WERI-Rb-1 (cell line): ENCODE data around the gene CPEB3.

Experiments
- DNase-seq: peaks from one replicate; pipeline ENCODE4 v3.0.0-alpha.2; 2020
- H3K27ac ChIP-seq: fragments of 250-450 bp; sonication (Bioruptor Pico); 2 replicates; pipeline ENCODE4 v1.5.1; 2020; ENCODE audit warnings: mild to moderate bottlenecking, moderate library complexity
- H3K27me3 ChIP-seq: fragments of 250-450 bp; sonication (Bioruptor Pico); 2 replicates; pipeline ENCODE4 v1.5.1; 2021; ENCODE audit warnings: mild to moderate bottlenecking, low read depth, moderate library complexity; ENCODE audit not compliant: insufficient read depth, severe bottlenecking
- H3K36me3 ChIP-seq: fragments of 250-450 bp; sonication (Bioruptor Pico); 2 replicates; pipeline ENCODE4 v1.5.1; 2020; ENCODE audit warnings: mild to moderate bottlenecking, moderate library complexity
- H3K4me3 ChIP-seq: 2 replicates; pipeline ENCODE4 v1.5.1; 2011; ENCODE audit warnings: low read depth, mild to moderate bottlenecking, control low read depth, low read length
- H3K9me3 ChIP-seq: fragments of 250-450 bp; sonication (Bioruptor Pico); 2 replicates; pipeline ENCODE4 v1.5.1; 2021; ENCODE audit warnings: mild to moderate bottlenecking, moderate library complexity; ENCODE audit not compliant: severe bottlenecking
- TF ChIP-seq, protein P1 (sequence below): IDR thresholded peaks from 2 replicates; pipeline ENCODE4 v1.5.1; 2011; ENCODE audit warnings: low read depth, mild to moderate bottlenecking, control low read depth, inconsistent platforms, low read length

The CPEB3 gene

DNA sequence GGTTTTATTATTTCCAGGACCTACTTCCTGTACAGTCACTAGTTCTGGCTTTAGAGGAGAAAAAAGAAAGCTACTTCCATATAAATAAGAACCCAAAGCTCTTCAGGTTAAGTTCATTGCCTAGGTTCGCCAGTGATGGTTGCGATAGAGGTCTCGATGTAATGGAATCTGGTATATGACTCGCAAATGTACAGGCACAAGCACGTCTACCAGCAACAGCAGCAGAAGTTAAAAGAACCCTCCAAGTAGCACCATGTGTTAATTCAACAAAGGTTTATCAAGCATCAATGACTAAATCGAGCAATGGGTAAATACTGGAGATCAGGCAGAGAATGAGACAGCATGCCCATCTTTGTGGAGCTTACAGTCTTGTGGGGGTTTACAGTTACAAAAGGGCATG is 211.9 kb downstream of the CPEB3 start:
- H3K4me3 ChIP-seq = no peak overlapping the region
- H3K27ac ChIP-seq = no peak overlapping the region
- H3K36me3 ChIP-seq = peaks cover 6% of the 10 kb centered on the region
- TF ChIP-seq, protein P1, sequence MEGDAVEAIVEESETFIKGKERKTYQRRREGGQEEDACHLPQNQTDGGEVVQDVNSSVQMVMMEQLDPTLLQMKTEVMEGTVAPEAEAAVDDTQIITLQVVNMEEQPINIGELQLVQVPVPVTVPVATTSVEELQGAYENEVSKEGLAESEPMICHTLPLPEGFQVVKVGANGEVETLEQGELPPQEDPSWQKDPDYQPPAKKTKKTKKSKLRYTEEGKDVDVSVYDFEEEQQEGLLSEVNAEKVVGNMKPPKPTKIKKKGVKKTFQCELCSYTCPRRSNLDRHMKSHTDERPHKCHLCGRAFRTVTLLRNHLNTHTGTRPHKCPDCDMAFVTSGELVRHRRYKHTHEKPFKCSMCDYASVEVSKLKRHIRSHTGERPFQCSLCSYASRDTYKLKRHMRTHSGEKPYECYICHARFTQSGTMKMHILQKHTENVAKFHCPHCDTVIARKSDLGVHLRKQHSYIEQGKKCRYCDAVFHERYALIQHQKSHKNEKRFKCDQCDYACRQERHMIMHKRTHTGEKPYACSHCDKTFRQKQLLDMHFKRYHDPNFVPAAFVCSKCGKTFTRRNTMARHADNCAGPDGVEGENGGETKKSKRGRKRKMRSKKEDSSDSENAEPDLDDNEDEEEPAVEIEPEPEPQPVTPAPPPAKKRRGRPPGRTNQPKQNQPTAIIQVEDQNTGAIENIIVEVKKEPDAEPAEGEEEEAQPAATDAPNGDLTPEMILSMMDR = no peak
- DNase-seq = no peak
- no peaks in the 10 kb centered on the region for H3K9me3 ChIP-seq
- H3K27me3 ChIP-seq = no peaks in the 10 kb centered on the region

DNA sequence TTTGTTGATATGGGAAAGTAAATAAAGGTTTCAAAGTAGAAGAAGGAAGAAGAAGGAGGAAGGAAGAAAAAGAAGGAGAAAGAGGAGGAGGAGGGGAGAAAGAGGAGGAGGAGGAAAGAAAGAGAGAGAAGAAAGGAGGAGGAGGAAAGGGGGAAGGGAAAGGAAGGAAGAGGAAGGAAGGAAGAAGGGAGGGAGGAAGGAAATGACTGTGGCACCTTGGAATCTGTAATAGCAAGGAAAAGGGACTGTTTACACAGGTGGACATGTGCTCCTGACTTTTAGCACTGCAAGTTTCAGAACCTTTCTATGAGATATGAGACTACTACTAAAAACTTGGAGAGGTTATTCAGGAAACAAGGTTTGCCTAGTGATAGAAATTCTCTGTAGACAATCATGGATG is 214.2 kb downstream of the CPEB3 start:
- TF ChIP-seq, protein P1 = no peak
- no peak for DNase-seq
- Histone ChIP-seq H3K4me3 (no peak overlapping the region), H3K27me3 (no peaks in the 10 kb centered on the region), H3K36me3 (peaks cover 6% of the 10 kb centered on the region), H3K27ac (no peak overlapping the region), H3K9me3 (no peaks in the 10 kb centered on the region)

DNA sequence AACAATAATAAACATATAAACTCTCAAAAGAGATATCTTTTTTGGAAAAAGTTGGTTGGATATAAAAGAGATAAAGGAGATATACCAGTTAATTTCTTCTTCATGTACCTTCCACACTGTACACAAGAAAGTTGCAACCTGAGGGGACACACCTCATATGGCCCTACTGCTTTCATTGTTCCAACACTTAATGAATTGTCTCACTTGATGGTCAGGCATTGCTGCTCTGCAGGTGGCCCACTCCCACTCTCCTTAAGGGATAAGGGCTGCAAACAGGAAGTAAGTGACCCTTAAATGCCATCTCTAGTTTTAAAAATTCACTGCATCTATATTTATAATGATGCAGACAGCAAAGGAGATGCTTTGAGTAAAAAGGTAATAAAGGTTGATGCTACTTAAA is 215.0 kb downstream of the CPEB3 start:
- H3K9me3 ChIP-seq = no peaks in the 10 kb centered on the region
- no peaks in the 10 kb centered on the region for H3K27me3 ChIP-seq
- H3K27ac ChIP-seq = no peak overlapping the region
- peaks cover 3% of the 10 kb centered on the region for H3K36me3 ChIP-seq
- H3K4me3 ChIP-seq = no peak overlapping the region
- DNase-seq = no peak
- TF ChIP-seq, protein P1 = no peak

DNA sequence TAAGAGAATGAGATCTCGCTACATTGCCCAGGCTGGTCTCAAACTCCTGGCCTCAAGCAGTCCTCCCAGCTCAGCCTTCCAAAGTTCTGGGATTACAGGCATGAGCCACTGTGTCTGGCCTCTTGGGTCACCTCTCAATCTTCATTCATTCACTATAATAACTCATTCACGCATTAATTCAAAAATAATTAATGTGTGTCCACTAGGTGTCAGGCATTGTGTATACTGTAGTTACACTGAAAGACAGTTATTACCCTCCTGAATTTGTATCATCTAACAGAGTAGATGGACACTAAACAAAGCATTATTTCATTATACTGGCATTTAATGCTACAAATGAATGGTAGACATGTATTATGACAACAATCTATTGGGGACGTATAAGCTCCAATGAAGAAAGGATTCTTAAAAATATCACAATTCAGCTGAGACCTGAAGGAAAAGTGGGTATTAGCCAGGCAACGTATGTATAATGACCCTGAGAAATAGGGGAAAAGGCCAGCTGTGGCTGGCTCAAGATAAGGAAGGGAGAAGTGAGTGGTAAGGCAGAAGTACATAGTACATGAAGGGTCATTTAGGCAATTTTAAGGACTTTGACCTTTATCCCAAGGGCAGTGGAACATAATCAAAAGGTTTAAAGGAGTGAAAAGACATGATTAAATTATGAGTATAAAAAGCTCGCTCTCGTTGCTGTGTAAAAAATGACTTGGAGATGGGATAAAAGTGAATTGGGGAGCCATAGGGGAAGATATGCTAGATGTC is 216.6 kb downstream of the CPEB3 start:
- Histone ChIP-seq H3K36me3 (no peaks in the 10 kb centered on the region), H3K27me3 (no peaks in the 10 kb centered on the region), H3K9me3 (no peaks in the 10 kb centered on the region), H3K4me3 (no peak overlapping the region), H3K27ac (no peak overlapping the region)
- no peak for DNase-seq
- TF ChIP-seq, protein P1 = no peak

DNA sequence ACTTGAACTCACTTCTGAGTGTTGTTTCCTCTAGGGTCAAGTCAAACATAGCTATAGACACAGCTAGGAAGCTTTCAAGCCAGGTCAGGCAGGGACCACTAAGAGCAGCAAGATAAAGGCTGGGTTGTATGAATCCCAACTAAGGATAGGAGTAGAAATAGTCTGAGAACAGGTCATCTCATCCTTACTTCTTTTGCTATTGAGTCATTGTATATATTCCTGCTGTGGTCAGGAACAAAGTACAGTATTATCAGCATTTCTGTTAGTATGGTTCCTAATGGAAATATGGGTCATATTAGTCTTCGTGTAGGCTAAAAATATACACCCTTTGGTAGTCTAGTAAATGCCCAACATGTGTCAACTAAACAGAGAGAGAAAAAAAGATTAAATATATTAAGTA is 222.0 kb downstream of the CPEB3 start:
- TF ChIP-seq, protein P1 = no peak
- H3K36me3 ChIP-seq = no peaks in the 10 kb centered on the region
- no peak overlapping the region for H3K4me3 ChIP-seq
- DNase-seq = no peak
- no peaks in the 10 kb centered on the region for H3K9me3 ChIP-seq
- no peaks in the 10 kb centered on the region for H3K27me3 ChIP-seq
- no peak overlapping the region for H3K27ac ChIP-seq

DNA sequence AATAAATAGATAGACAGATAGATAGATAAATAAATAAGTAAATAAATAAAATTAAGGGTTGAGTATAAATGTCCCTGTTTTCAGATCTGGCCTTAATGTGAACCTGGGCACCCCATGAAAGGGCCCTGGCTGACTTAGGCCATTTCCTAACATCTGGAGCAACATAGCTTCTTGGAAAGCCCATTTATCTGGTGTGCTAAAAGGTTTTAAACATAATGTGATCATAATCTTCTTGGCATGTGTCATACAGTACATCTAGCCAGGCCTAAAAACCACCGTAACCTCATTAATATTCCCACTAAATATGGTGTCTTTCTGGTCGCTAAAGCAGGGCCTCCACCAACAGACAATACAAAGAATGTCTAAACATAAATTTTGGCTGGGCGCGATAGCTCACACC is 224.5 kb downstream of the CPEB3 start:
- no peak overlapping the region for H3K4me3 ChIP-seq
- H3K27me3 ChIP-seq = no peaks in the 10 kb centered on the region
- H3K9me3 ChIP-seq = no peaks in the 10 kb centered on the region
- H3K27ac ChIP-seq = no peak overlapping the region
- no peaks in the 10 kb centered on the region for H3K36me3 ChIP-seq
- no peak for DNase-seq
- TF ChIP-seq, protein P1 = no peak
